Measurements from ENCODE around the gene RNU6-7.

Gene RNU6-7

DNA sequence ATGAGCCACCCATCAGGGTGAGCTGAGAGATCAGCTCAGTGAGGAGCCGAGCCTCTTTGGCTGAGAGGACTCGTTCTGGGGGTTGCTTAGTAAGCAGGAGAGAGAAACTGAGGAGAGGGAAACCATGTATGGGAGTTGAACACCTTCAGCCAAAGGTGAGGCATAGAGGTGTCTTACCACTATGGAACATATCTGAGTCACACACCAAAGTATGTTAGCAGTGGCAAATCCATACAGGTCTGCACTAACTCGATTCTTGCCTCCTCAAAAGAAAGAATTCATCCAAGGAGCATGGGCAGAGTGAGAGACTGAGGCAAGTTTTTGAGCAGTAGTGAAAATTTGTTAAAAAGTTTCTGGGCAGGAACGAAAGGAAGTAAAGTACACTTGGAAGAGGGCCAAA, 47.9 kb downstream of the RNU6-7 start:
- no peak for DNase-seq (ENCODE audit: low read depth)
- no peak overlapping the region for H3K4me3 ChIP-seq (ENCODE audit: low read depth, low read length)

DNA sequence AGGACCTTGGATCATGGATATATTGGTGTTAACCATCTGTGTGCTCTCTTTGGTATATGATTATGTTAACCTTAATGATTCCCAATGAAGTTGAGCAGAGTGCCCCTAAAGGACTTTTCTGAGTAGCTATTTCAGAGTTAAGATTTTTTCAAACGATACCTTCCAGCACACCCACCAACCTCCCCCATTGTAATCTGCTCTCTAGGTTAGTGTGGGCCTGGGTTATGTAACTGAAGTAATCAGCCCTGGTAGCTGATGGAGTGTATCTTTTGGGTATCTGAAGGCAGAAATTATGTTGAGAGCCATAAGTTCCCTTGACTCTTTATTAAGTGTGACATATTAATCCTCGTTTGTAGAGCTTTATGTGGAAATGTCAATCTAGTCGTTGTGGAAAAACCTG, 48.8 kb downstream of the RNU6-7 start:
- no peak for DNase-seq (ENCODE audit: low read depth)
- no peak overlapping the region for H3K4me3 ChIP-seq (ENCODE audit: low read depth, low read length)

DNA sequence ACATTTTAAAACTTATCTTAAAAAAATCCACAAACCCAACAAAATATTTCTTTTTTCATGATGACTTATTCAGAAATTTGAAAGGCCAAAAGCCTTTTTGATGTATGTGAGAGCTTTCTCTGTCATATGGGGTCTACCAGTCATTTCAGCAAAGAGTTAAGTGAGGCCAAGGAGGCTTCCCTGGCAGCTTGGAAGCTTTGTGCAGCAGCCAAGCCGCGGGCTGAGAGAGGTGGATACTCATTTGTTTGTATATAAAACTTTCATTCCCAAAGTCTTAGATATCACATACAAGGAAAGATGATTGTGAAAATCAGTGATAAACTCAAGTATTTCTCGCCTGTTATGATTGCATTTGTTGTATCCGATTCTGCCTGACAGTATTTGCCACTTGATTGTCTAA, 49.7 kb downstream of the RNU6-7 start:
- DNase-seq (ENCODE audit: low read depth) = no peak
- H3K4me3 ChIP-seq (ENCODE audit: low read depth, low read length) = no peak overlapping the region

Measured in skeletal muscle cell (primary cell).